ENCODE data around the gene SNCB. TPM values are rescaled to one million over a fixed set of nuclear protein-coding genes. Genes with fewer than 3 reads are reported as not detected.

Gene SNCB
- total RNA-seq, 1 experiment from 2014 or later = not detected

GRCh38 chr5:176624938-176625337 lies 5.4 kb downstream of the SNCB start:
- no peak overlapping the region for H3K4me3 ChIP-seq (replicated peaks in 1 of 2; ENCODE audit: low read depth in 1 of 2, low read length in 2 of 2)
- no peak overlapping the region for H3K27ac ChIP-seq (ENCODE audit: low read depth, low read length)
- intact Hi-C loops (cut with micrococcal nuclease) = no loop called here
- H3K9ac ChIP-seq (ENCODE audit: low read length) = no peak overlapping the region
- ChIA-PET RAD21 (ENCODE audit: low non-redundant PET in 1 of 2, low total read pairs in 2 of 2, uncharacterized antibody in 2 of 2, unreplicated experiment in 2 of 2) (no interaction called here), CTCF (no interaction called here), POLR2A (no interaction called here)
- H3K4me1 ChIP-seq (ENCODE audit: control insufficient read depth in 1 of 2, insufficient read depth in 2 of 2, low read length in 2 of 2) = peaks cover 0 to 18% of the 10 kb centered on the region in 2 experiments; a peak in 2 of 4 replicates
- no peaks in the 10 kb centered on the region for H3K36me3 ChIP-seq (ENCODE audit: control insufficient read depth in 1 of 2, insufficient read depth in 2 of 2, low read length in 2 of 2)
- DNase-seq (ENCODE audit: low read depth, low spot score) = no peak
- H3K4me2 ChIP-seq (ENCODE audit: low read length) = no peak overlapping the region
- no peaks in the 10 kb centered on the region for H3K9me2 ChIP-seq (ENCODE audit: insufficient read depth)
- ATAC-seq = no peak
- no peaks in the 10 kb centered on the region for H3K27me3 ChIP-seq (ENCODE audit: insufficient read depth, low read length)
- H3K9me3 ChIP-seq (ENCODE audit: control insufficient read depth in 1 of 2, insufficient read depth in 1 of 2, low read depth in 1 of 2, low read length in 2 of 2) = no peaks in the 10 kb centered on the region
- BruUV-seq (replicated peaks) = no TSS peak
- no peak overlapping the region for H2AFZ ChIP-seq (ENCODE audit: low read depth, low read length, poor library complexity, severe bottlenecking)
- TF ChIP-seq ZFX (IDR thresholded peaks at IDR 0.05) (no peak), ZNF274 (IDR thresholded peaks at IDR 0.05; ENCODE audit: low read depth, low read length) (no peak), POLR2A (IDR thresholded peaks at IDR 0.05; ENCODE audit: borderline replicate concordance, extremely low read depth, insufficient read depth, insufficient read length) (no peak), MAX (IDR thresholded peaks at IDR 0.05) (no peak), EZH2 (IDR thresholded peaks at IDR 0.05) (no peak), FOSL1 (IDR thresholded peaks at IDR 0.05; ENCODE audit: low read depth) (no peak), SRF (IDR thresholded peaks at IDR 0.05; ENCODE audit: low read depth) (no peak), YY1 (IDR thresholded peaks at IDR 0.05; ENCODE audit: extremely low read depth, insufficient replicate concordance, low read depth, low read length) (no peak), EGR1 (IDR thresholded peaks at IDR 0.05; ENCODE audit: low read depth) (no peak), ELF1 (IDR thresholded peaks at IDR 0.05; ENCODE audit: borderline replicate concordance, low read depth) (no peak), JUND (IDR thresholded peaks at IDR 0.05) (no peak), RAD21 (IDR thresholded peaks at IDR 0.05; ENCODE audit: low read depth) (no peak), TCF7L2 (IDR thresholded peaks at IDR 0.05; ENCODE audit: borderline replicate concordance, extremely low read depth, insufficient read depth, insufficient read length) (no peak), CEBPB (IDR thresholded peaks at IDR 0.05; ENCODE audit: low read depth) (no peak)
- TF ChIP-seq, protein P1, sequence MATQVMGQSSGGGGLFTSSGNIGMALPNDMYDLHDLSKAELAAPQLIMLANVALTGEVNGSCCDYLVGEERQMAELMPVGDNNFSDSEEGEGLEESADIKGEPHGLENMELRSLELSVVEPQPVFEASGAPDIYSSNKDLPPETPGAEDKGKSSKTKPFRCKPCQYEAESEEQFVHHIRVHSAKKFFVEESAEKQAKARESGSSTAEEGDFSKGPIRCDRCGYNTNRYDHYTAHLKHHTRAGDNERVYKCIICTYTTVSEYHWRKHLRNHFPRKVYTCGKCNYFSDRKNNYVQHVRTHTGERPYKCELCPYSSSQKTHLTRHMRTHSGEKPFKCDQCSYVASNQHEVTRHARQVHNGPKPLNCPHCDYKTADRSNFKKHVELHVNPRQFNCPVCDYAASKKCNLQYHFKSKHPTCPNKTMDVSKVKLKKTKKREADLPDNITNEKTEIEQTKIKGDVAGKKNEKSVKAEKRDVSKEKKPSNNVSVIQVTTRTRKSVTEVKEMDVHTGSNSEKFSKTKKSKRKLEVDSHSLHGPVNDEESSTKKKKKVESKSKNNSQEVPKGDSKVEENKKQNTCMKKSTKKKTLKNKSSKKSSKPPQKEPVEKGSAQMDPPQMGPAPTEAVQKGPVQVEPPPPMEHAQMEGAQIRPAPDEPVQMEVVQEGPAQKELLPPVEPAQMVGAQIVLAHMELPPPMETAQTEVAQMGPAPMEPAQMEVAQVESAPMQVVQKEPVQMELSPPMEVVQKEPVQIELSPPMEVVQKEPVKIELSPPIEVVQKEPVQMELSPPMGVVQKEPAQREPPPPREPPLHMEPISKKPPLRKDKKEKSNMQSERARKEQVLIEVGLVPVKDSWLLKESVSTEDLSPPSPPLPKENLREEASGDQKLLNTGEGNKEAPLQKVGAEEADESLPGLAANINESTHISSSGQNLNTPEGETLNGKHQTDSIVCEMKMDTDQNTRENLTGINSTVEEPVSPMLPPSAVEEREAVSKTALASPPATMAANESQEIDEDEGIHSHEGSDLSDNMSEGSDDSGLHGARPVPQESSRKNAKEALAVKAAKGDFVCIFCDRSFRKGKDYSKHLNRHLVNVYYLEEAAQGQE (IDR thresholded peaks at IDR 0.05; ENCODE audit: low read depth) = no peak
- TF ChIP-seq, protein P2, sequence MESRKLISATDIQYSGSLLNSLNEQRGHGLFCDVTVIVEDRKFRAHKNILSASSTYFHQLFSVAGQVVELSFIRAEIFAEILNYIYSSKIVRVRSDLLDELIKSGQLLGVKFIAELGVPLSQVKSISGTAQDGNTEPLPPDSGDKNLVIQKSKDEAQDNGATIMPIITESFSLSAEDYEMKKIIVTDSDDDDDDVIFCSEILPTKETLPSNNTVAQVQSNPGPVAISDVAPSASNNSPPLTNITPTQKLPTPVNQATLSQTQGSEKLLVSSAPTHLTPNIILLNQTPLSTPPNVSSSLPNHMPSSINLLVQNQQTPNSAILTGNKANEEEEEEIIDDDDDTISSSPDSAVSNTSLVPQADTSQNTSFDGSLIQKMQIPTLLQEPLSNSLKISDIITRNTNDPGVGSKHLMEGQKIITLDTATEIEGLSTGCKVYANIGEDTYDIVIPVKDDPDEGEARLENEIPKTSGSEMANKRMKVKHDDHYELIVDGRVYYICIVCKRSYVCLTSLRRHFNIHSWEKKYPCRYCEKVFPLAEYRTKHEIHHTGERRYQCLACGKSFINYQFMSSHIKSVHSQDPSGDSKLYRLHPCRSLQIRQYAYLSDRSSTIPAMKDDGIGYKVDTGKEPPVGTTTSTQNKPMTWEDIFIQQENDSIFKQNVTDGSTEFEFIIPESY (IDR thresholded peaks at IDR 0.05; ENCODE audit: extremely low read depth, insufficient replicate concordance, low read length) = no peak
- TF ChIP-seq, protein P3, sequence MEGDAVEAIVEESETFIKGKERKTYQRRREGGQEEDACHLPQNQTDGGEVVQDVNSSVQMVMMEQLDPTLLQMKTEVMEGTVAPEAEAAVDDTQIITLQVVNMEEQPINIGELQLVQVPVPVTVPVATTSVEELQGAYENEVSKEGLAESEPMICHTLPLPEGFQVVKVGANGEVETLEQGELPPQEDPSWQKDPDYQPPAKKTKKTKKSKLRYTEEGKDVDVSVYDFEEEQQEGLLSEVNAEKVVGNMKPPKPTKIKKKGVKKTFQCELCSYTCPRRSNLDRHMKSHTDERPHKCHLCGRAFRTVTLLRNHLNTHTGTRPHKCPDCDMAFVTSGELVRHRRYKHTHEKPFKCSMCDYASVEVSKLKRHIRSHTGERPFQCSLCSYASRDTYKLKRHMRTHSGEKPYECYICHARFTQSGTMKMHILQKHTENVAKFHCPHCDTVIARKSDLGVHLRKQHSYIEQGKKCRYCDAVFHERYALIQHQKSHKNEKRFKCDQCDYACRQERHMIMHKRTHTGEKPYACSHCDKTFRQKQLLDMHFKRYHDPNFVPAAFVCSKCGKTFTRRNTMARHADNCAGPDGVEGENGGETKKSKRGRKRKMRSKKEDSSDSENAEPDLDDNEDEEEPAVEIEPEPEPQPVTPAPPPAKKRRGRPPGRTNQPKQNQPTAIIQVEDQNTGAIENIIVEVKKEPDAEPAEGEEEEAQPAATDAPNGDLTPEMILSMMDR (IDR thresholded peaks at IDR 0.05 in 2 of 3, conservative IDR thresholded peaks at IDR 0.05 in 1 of 3; ENCODE audit: borderline replicate concordance in 1 of 3, insufficient read depth in 1 of 3, low read depth in 2 of 3, low read length in 2 of 3) = no peak
- TF ChIP-seq, protein P4, sequence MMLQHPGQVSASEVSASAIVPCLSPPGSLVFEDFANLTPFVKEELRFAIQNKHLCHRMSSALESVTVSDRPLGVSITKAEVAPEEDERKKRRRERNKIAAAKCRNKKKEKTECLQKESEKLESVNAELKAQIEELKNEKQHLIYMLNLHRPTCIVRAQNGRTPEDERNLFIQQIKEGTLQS (IDR thresholded peaks at IDR 0.05) = no peak
- H4K20me1 ChIP-seq (ENCODE audit: insufficient read depth) = no peaks in the 10 kb centered on the region
- no peaks in the 10 kb centered on the region for H3K79me2 ChIP-seq (ENCODE audit: insufficient read depth, low read length)

Measured in HCT116 (cell line).